Measurements from ENCODE around the gene LCN15.
"Not testable (repeated sequence)": the region's sequence is repeated elsewhere in the genome, so short reads cannot be mapped to it uniquely, and the experiment has no call there.

The LCN15 gene

DNA sequence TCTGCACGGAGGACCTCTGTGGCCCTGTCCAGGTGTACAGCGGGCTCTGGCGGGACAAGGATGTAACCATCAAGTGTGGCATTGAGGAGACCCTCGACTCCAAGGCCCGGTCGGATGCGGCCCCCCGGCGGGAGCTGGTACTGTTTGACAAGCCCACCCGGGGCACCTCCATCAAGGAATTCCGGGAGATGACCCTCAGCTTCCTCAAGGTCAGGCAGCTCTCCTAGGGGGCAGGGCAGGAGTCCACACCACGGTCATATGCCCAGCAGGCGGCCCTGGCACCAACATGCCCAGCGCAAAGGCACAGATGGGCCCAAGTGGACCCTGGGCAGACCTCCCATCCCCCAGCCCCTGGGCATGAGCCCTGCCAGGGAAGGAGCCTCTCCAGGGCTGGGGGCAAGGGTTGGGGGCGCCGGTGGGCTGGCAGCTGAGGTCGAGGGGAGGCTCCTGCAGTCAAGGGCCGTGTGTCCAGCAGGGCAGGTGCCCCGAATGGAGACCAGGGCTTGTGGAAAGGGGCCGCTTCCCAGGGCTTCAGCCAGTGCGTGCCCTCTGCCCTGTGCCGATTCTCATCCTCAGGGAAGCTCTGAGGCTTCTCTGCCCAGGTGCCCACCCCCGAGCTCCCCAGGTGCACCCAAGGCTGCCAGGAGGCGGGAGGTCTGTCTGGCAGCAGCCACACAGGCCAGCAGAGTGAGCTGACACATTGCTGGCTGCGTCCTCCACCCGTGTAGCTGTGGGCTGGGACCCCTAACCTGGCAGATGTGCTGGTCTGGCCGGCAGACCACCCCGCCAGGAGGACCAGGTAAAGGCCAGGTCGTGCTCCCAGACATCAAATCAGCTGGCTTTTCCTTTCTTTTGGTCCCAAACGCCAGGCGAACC is 42.0 kb downstream of the LCN15 start:
- no peak for DNase-seq (ENCODE audit: low read depth)

DNA sequence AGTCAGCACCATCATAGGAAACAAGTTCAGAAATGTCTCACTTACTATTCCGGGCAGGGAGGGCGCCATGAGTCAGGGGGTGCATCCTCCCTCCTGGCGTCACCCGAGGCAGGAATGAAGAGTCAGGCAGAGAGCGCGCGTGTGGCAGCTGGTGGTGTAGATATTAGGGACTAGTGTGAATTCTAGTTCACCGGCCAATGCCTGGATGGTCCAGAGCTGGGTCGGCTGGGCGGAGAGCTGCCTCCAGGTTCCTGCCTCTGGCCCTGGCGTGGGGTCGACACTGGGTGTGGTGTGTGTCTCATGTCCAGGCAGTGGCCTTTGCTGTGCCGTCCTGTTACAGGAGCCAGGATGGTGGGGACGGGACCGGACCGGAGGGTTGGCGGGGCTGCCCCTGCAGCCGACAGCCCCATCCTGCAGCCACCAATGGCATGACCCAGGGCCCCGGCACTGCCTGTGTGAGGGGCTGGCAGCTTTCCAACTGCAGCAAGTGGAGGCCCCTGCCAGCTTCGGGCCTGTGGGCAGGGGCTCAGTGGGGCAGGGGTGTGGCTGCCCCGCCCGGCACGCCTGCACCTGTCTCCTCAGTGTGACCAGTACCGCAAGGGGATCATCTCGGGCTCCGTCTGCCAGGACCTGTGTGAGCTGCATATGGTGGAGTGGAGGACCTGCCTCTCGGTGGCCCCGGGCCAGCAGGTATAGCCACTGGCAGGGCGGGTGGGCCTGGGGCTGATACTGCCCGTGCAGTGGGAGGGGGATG is 42.8 kb downstream of the LCN15 start:
- no peak for DNase-seq (ENCODE audit: low read depth)

DNA sequence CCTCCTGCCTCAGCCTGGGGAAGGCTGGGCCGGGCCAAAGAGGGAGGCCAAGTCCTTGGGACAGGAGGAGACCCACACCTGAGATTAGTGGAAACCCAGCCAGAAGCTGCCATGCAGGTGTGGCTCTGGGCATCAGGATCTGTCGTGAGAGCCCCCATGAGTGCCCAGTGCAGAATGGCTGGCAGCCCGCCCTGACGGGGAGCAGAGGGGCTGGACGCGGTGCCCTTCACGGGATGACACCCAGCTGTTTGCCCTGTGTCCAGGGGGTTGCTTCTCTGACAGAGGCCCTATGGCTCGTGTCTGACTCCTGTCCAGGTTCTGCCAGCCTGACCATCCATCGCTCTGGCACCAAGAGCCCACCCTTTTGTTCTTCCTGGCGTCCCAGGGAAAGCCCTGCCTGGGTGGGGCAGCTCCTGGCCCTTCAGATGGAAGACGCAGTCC is 43.4 kb downstream of the LCN15 start:
- no peak for DNase-seq (ENCODE audit: low read depth)

DNA sequence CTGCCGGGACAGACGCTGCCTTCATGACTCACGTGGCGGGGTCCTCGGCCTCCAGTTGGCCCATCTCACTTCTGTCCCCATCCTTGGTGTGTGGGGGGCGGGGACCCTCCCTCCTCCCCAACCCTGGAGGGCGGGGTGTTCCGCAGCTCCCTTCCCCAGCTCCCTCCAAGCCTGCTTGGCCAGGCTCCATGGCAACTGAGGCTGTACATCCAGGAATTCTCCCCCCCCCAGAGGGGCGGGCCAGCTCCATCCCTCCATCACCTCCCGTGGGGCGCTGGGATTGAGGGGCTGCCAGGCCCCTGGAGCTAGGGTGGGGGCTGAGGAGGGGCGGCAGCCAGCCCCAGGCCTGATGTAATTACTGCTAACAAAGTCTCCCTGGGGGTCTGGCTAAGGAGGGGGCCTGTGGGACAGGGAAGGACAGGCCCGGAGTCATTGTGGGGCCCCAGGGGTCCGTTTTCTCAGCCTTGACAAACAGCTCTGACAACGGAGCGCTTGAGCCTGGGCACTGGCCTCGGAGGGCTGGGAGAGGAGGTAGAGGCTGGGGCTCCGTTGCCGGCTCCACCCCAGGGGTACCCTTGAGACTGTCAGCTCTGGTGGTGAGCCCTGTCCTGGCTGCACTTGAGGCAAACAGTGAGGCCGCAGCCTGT is 43.9 kb downstream of the LCN15 start:
- DNase-seq (ENCODE audit: low read depth): no peak

DNA sequence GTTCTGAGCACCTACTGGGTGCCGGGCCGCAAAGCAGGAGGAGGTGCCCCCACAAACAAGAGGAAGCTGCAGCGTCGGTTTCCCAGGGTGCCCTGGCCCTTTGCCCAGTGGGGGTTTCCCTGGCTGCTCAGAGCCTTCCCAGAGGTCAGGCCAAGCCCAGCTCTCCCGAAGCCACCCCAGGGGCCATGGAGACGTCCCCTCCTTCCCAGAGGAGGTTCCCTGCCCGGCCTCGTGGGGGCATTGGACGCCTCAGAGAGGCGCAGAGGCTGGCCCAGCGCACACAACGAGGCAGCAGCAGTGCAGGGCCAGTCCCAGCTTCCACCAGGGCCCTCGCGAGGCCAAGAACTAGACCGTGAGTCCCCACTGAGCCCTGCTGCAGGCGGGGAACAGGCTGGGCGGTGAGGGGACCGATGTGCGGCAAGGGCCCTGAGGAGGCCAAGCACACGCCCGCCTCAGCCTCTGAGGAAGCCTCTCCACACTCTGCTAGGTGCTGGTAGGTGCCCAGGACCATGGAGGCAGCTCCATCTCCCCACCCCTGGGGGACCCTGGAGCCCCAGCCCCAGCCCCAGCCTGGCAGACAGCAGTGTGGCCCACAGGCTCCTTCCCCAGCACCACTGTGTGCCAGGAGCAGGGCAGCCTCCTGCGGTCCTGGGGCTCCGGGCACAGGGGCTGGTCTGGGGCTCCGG is 45.0 kb downstream of the LCN15 start:
- no peak for DNase-seq (ENCODE audit: low read depth)

DNA sequence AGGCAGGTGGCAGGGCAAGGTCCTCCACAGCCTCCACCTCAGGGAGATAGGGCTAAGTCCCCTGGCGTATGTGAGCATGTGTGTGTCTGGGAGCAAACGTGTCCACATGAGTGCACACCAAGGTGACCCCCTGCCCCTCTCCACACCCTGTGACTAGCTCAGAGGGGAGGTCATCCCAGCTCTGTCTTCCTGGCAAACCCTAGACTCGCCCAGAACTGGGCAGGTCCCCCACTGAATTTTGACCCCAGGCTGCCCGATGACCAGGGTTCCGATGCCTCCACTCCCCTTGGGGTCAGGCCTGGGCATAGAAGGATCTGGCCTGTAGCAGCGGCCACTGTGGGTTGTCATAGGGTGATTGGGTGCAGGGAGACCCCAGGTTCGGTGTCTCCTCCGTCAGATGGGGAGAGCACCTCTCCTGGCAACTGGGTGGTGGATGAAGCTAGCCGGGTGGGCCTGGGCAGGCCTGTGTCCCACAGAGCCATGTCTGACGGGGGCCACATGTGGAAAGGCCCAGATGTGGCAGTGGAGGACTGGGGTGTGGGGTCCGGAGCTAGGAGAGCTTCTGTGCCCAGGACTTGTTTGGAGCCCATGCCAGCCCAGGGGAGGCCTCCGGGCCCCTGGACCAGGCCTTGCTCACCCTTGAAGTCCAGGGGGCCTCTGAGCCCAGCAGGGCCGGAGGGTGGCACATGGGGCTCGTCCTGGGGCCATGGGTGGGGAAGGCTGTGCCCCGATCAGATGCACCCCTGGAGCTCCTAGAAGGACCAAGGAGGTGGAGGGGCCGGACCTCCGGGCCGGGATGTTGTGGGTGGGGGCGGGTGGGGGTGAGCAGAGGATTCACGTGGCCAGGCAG is 45.7 kb downstream of the LCN15 start:
- no peak for DNase-seq (ENCODE audit: low read depth)

DNA sequence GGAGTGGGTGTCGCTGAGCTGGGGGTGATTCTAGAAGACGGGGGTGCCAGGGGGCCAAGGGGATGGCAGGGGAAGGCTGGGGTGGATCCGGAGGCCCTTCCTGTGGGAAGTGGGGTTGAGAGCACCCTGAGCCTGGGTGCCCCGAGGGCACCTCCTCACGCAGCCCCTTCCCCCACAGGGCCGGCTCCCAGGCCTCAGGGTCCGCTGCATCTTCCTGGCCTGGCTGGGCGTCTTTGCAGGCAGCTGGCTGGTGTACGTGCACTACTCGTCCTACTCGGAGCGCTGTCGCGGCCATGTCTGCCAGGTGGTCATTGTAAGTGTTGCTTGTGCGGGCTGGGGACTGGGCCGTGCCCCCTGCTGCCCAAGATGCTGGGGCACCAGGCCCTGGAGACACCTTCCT is 46.9 kb downstream of the LCN15 start:
- DNase-seq (ENCODE audit: low read depth): no peak

DNA sequence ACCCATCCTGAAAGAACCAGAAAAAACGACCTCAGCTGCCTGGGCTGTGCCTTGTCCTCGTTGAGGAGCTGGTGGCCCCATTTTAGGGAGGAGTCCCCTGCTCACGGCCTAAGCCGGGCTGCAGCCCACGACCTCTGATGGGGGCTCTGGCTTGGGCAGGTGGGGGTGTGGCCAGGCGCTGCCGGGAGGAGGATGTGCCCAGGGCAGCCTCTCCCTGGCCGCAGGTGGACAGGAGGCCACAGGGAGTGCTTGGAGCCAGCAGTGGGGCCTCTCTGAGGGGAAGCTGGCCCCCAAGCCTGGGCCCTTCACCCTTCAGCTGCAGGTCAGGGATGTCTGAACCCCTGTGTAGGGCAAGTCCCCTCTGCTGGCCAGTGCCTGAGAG is 49.4 kb downstream of the LCN15 start:
- DNase-seq (ENCODE audit: low read depth): no peak

DNA sequence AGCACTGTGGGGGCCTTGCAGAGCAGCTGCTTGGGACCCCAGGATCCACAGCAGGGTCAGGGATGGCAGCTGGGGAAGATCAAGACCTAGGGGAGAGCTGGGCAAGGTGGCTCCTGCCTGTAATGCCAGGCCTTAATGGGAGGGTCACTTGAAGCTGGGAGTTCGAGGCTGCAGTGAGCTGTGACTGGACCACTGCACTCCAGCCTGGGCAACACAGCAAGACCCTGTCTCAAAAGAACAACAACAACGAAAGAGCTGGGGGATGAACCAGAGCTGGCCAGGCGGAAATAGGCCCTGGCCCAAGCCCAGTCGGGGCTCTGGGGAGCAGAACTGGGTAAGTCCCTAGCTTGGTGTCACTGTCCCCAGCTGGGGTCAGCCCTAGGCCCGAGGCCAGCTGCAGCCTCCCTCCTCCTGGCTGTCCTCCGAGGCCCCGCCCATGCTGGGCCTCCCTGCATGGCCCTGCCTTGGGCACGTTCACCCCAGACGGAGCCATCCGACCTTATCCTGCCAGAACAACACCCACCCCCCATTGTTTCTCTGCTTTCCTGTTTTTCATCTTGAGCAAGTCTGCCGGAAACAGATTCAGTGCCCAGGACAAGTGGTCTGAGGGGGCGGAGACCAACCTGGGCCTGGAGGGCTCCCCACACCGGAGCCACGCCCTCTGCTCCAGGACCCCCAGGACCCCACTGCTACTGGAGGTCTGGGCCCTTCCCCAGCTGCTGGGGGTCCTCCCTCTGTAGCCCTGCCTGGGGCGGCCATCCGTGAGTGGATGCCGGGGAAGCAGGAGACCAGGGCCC is 50.0 kb downstream of the LCN15 start:
- no peak for DNase-seq (ENCODE audit: low read depth)

DNA sequence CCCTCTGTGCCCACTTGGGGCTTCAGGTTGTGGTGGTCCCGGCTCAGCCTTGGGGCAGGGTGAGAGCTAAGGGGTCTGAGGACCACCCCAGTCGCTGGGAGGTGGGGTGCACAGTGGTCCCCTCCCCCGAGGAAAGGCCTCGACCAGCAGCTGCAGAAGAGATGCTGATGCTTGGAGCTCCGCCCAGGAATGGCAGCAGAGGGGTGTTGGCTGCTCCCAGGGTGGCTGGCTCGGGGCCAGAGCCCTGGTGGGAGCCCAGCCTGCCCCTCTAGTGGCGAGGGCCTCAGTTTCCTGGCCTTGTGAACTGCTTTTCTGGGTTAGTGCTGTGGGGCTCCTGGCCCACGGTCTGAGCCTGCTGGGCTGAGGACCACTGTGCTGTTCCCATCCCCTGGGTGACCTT is 50.8 kb downstream of the LCN15 start:
- no peak for DNase-seq (ENCODE audit: low read depth)

DNA sequence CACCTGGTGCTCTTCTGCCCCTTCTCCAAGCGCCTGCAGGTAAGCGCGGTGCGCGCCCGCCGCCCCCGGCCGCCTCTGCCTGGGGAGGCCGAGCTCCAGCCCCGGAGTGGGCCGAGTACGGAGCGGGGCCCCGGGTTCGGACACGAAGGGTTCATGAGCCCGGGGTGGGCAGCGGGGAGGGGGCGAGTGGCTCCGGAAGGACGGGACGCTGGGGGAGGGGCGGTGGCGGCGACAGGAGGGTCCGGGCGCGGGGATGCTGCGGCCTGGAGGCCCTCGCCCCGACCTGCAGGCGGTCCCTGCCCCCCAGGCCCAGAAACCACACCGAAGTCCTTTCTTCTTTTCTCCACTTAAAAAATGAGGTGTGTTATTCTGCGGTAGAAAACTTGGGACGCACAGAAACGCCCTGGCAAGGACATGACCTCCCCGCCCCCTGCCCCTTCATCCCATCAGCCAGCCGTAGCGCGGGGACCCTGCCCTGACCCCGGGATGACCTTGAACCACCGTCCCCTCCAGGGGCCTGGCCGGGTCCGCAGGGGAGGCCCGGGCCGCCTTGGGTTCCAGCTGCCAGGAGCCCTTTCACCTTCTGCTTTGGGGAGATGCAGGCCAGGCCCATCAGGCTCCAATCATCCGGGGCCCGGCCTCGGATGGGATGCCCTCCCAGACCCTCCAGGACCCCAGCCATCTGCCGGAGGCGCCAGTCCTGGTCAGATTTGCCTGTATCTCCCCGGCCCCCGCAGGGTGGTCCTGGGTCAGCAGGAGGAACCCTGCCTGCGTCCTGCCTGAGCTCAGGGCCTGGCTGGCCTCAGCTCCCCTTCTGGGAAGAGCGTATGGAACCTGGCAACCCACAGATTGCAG is 51.4 kb downstream of the LCN15 start:
- no peak for DNase-seq (ENCODE audit: low read depth)

DNA sequence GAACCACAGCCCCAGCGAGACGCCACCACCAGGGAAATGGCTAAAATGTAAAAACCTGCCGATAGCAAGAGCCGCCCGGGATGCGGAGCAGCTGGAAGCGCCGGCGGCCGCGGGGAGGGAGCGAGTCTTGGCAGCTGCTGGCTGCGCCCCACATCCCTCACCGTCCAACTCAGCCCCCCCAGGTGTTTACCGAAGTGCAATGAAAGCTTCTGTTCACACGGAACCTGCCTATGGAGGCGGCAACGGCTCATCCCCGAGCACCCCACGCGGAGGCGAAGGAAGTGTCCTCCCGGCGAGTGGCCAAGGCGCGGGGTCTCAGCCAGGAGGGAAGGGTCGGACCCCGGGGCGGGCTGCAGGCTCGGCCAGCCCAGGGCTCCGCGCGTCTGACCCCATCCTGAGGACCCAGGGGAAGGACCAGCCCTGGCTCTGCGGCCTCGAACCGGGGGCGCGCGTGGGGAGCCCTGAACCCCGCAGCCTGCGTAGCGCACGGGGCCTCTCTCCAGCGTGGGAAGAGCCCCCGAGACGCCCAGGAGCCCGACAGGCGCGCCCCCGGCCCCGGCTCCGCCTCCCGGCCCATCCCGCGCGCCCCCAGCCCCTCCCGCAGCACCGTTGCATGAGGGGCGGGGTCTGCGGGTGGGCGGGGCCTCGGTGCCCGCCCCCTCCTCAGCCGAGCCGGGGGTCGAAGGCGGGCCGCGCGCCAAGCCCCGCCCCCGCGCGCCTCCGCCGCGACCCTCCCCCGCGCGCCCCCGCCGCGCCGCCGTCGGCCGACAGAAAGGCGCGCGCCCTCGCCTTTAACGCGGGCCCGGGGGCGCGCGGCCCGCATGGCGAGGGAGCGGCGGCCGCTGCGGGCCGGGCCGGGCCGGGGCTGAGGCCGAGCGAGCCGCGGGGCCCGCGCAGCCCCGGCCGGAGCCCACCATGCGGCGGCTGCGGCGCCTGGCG is 52.3 kb downstream of the LCN15 start, which contains the start of gene DIPK1B:
Gene DIPK1B (plus strand): TSS at position 822 of the 939 bp plus-strand sequence. CDS start 94 bp downstream, at position 916.
- DNase-seq (ENCODE audit: low read depth): no peak

DNA sequence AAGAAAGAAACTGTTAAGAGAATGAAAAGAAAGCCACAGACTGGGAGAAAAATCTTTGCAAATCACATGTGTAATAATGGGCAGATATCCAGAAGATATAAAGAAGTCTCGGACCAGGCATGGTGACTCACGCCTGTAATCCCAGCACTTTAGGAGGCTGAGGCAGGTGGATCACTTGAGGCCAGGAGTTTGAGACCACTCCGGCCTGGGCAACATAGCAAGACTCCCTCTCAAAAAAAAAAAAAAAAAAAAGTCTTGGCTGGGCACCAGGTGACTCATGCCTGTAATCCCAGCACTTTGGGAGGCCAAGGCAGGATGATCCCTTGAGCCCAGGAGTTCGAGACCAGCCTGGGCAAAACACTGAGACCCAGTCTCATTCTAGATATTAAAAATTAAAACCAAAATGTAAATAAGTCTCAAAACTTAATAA is 53.1 kb downstream of the LCN15 start:
- DNase-seq (ENCODE audit: low read depth): not testable (repeated sequence)

DNA sequence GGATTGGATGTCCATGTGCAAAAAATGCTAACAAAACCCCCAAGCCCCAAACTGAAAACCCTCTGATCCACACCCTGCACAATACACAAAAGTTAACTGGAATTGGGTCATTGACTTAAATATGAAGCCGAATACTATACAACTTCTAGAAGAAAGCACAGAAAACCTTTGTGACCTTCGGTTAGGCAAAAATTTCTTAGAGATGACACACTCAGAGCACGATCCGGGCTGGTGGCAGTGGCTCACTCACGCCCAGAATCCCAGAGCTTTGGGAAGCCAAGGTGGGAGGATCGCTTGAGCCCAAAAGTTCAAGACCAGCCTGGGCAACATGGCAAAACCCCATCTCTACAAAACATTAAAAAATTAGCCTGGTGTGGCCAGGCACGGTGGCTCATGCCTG is 53.8 kb downstream of the LCN15 start:
- DNase-seq (ENCODE audit: low read depth): no peak
